PC-9 (cell line): ENCODE data around the gene DNAL4. TPM values are rescaled to one million over a fixed set of nuclear protein-coding genes. Genes with fewer than 3 reads are reported as not detected.

ENCODE experiments used
- BruUV-seq: library from RNA; stranded (reverse); fragments of 400-500 nt; replicated peaks from 2 replicates; lab custom pipeline; 2021; lab: Mats Ljungman, UMichigan
- CTCF ChIA-PET: fragments of 300-600 bp; sonication (Branson Sonifier 250); formaldehyde crosslinking; loops from one replicate; lab custom pipeline; 2022; ENCODE audit warnings: antibody characterized with exemption; lab: Charles Lee
- POLR2A ChIA-PET: fragments of 300-600 bp; sonication (Branson Sonifier 250); formaldehyde crosslinking; loops from one replicate; lab custom pipeline; 2022; ENCODE audit warnings: antibody characterized with exemption; ENCODE audit not compliant: unreplicated experiment; lab: Charles Lee
- DNase-seq, 2 experiments: peaks; one replicate each; pipeline versions ENCODE4 v3.0.0 to v3.0.0-alpha.2; 2015 to 2022; ENCODE audit warnings: mixed read lengths in 1 of 2
- H2AFZ ChIP-seq: fragments of 200-600 bp; sonication (generic); 2 replicates; pipeline ENCODE4 v1.8.1; 2017; ENCODE audit warnings: antibody characterized with exemption
- H3F3A ChIP-seq: fragments of 200-600 bp; sonication (generic); 2 replicates; pipeline ENCODE4 v1.8.1; 2017; ENCODE audit warnings: antibody characterized with exemption, mild to moderate bottlenecking, low read depth; ENCODE audit not compliant: insufficient read depth
- H3K27ac ChIP-seq: fragments of 200-600 bp; sonication (generic); 2 replicates; pipeline ENCODE4 v1.6.1; 2016; ENCODE audit warnings: mixed run types
- H3K27me3 ChIP-seq: fragments of 200-600 bp; sonication (generic); 2 replicates; pipeline ENCODE4 v1.6.1; 2016; ENCODE audit warnings: low read depth, mixed run types; ENCODE audit not compliant: insufficient read depth
- H3K36me3 ChIP-seq: fragments of 200-600 bp; sonication (generic); 2 replicates; pipeline ENCODE4 v1.6.1; 2016; ENCODE audit warnings: low read depth, mixed run types
- H3K4me1 ChIP-seq: fragments of 200-600 bp; sonication (generic); replicated peaks from 2 replicates; pipeline ENCODE4 v1.6.1; 2016; ENCODE audit warnings: mixed run types; ENCODE audit not compliant: insufficient read depth
- H3K4me2 ChIP-seq: fragments of 200-600 bp; sonication (generic); 2 replicates; pipeline ENCODE4 v1.6.1; 2017; ENCODE audit warnings: mixed run types
- H3K4me3 ChIP-seq: fragments of 200-600 bp; sonication (generic); 2 replicates; pipeline ENCODE4 v1.6.1; 2016; ENCODE audit warnings: mixed run types
- H3K79me2 ChIP-seq: fragments of 200-600 bp; sonication (generic); 2 replicates; pipeline ENCODE4 v1.6.1; 2017; ENCODE audit warnings: low read depth, mixed run types
- H3K9me2 ChIP-seq: fragments of 200-600 bp; sonication (generic); 2 replicates; pipeline ENCODE4 v1.8.1; 2017; ENCODE audit warnings: mild to moderate bottlenecking; ENCODE audit not compliant: insufficient read depth
- H3K9me3 ChIP-seq: fragments of 200-600 bp; sonication (generic); 2 replicates; pipeline ENCODE4 v1.8.1; 2016; ENCODE audit warnings: low read depth; ENCODE audit not compliant: insufficient read depth
- H4K20me1 ChIP-seq: fragments of 200-600 bp; sonication (generic); 2 replicates; pipeline ENCODE4 v1.8.1; 2017; ENCODE audit not compliant: insufficient read depth
- CTCF ChIP-seq: fragments of 200-600 bp; sonication (generic); conservative IDR thresholded peaks from 2 replicates; pipeline ENCODE4 v1.6.1; 2017; ENCODE audit warnings: mixed run types, antibody characterized with exemption, mild to moderate bottlenecking, moderate library complexity
- EZH2 ChIP-seq: fragments of 200-600 bp; sonication (generic); IDR thresholded peaks from 2 replicates; pipeline ENCODE4 v1.8.0; 2017; ENCODE audit warnings: antibody characterized with exemption, low read depth
- intact Hi-C: fragments of 100-400 bp; cut with micrococcal nuclease; formaldehyde crosslinking; loops from one replicate; pipeline ENCODE4 v1.10.0; 2022; ENCODE audit not compliant: unreplicated experiment
- total RNA-seq: library from RNA; stranded (reverse); gene quantifications from 2 replicates; pipeline ENCODE4 v1.2.3, GENCODE V29; 2021

The DNAL4 gene
- total RNA-seq, 1 experiment from 2014 or later: 50.3 TPM

GRCh38 chr22:38823637-38824036 lies 29.7 kb upstream of the DNAL4 start:
- no TSS peak for BruUV-seq
- intact Hi-C loops: no loop called here
- Histone ChIP-seq H4K20me1 (no peaks in the 10 kb centered on the region; the same call in 1 of the 2 replicates), H3K9me3 (no peaks in the 10 kb centered on the region), H3K27me3 (peaks cover 19% of the 10 kb centered on the region), H3K4me1 (no peaks in the 10 kb centered on the region), H3F3A (no peaks in the 10 kb centered on the region), H3K27ac (no peak overlapping the region), H3K4me3 (no peak overlapping the region), H3K36me3 (no peaks in the 10 kb centered on the region), H3K4me2 (no peak overlapping the region), H3K9me2 (no peaks in the 10 kb centered on the region), H3K79me2 (no peaks in the 10 kb centered on the region), H2AFZ (no peak overlapping the region)
- ChIA-PET POLR2A (interaction anchor here (0.6 kb wide), 1 partner anchor 252 kb away, joined by 3 read pairs; no protein-coding TSS in a partner anchor), CTCF (no interaction called here)
- no peak for TF ChIP-seq EZH2
- DNase-seq: no peak

DNA sequence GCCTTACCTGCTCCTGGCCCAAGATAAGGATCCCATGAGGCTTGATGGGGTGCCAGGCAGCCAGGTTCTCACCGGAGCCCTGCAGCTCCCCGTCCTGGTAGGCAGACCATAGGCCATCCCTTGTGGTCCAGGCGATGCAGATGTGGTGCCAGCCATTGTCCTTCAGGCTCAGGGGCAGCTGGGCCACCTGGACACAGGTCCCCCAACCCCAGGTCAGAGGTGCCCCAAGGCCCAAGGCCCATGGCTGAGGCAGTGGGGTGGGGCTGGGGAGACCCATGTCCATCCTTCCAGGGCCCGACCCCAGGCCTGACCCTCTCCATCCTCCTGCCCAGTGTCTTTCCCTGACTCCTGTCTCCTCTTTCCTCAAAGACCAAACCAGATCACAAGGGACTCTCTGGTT lies 29.1 kb upstream of the DNAL4 start:
- no peak overlapping the region for H2AFZ ChIP-seq
- intact Hi-C loops: no loop called here
- no peaks in the 10 kb centered on the region; the same call in 1 of the 2 replicates for H4K20me1 ChIP-seq
- POLR2A ChIA-PET: interaction anchor here (0.6 kb wide), 1 partner anchor 251 kb away, joined by 3 read pairs; no protein-coding TSS in a partner anchor
- no peaks in the 10 kb centered on the region for H3K4me1 ChIP-seq
- H3K79me2 ChIP-seq: no peaks in the 10 kb centered on the region
- no TSS peak for BruUV-seq
- DNase-seq: no peak
- TF ChIP-seq EZH2 (no peak), CTCF (no peak)
- peaks cover 19% of the 10 kb centered on the region for H3K27me3 ChIP-seq
- no peaks in the 10 kb centered on the region for H3K36me3 ChIP-seq
- H3K9me3 ChIP-seq: no peaks in the 10 kb centered on the region
- H3K9me2 ChIP-seq: no peaks in the 10 kb centered on the region
- H3K4me3 ChIP-seq: no peak overlapping the region
- H3K4me2 ChIP-seq: no peak overlapping the region
- CTCF ChIA-PET: no interaction called here
- no peak overlapping the region for H3K27ac ChIP-seq
- no peaks in the 10 kb centered on the region for H3F3A ChIP-seq

- Histone ChIP-seq H3K4me3 (no peak overlapping the region), H2AFZ (no peak overlapping the region), H4K20me1 (no peaks in the 10 kb centered on the region; the same call in 1 of the 2 replicates), H3K9me3 (no peaks in the 10 kb centered on the region), H3K4me1 (no peaks in the 10 kb centered on the region), H3K79me2 (no peaks in the 10 kb centered on the region), H3K27me3 (peaks cover 19% of the 10 kb centered on the region), H3K27ac (no peak overlapping the region), H3K9me2 (no peaks in the 10 kb centered on the region), H3K4me2 (no peak overlapping the region), H3F3A (no peaks in the 10 kb centered on the region), H3K36me3 (no peaks in the 10 kb centered on the region)
- ChIA-PET CTCF (no interaction called here), POLR2A (no interaction called here)
- intact Hi-C loops: no loop called here
- BruUV-seq: no TSS peak
- TF ChIP-seq CTCF (no peak), EZH2 (no peak)
- DNase-seq: no peak
Measured at GRCh38 chr22:38820020-38820419, 26.1 kb upstream of the DNAL4 start.

GRCh38 chr22:38819387-38819940 lies 25.5 kb upstream of the DNAL4 start:
- H2AFZ ChIP-seq: no peak overlapping the region
- H3K4me1 ChIP-seq: no peaks in the 10 kb centered on the region
- H4K20me1 ChIP-seq: no peaks in the 10 kb centered on the region
- H3K9me2 ChIP-seq: no peaks in the 10 kb centered on the region
- intact Hi-C loops: no loop called here
- no peak overlapping the region for H3K27ac ChIP-seq
- ChIA-PET POLR2A (no interaction called here), CTCF (no interaction called here)
- H3K36me3 ChIP-seq: no peaks in the 10 kb centered on the region
- BruUV-seq: no TSS peak
- H3K9me3 ChIP-seq: no peaks in the 10 kb centered on the region
- H3K4me3 ChIP-seq: no peak overlapping the region
- H3K79me2 ChIP-seq: no peaks in the 10 kb centered on the region
- H3K4me2 ChIP-seq: no peak overlapping the region
- H3K27me3 ChIP-seq: peaks cover 22% of the 10 kb centered on the region
- DNase-seq: no peak
- TF ChIP-seq EZH2: no peak
- no peak for TF ChIP-seq CTCF
- no peaks in the 10 kb centered on the region for H3F3A ChIP-seq
